Stimulated activated CD8-positive, alpha-beta memory T cell treated with anti-CD3 and anti-CD28 coated beads, Interleukin-15, amount 100 ng/mL, for 4 hours (primary cell): Measurements from ENCODE around the gene CFAP97.
"Not testable (repeated sequence)": the region's sequence is repeated elsewhere in the genome, so short reads cannot be mapped to it uniquely, and the experiment has no call there.

ENCODE experiments used
- DNase-seq, 2 donors: peaks; one replicate each; pipeline ENCODE4 v3.0.0-alpha.2; 2020; ENCODE audit warnings: low read depth in 2 of 2

Gene CFAP97

DNA sequence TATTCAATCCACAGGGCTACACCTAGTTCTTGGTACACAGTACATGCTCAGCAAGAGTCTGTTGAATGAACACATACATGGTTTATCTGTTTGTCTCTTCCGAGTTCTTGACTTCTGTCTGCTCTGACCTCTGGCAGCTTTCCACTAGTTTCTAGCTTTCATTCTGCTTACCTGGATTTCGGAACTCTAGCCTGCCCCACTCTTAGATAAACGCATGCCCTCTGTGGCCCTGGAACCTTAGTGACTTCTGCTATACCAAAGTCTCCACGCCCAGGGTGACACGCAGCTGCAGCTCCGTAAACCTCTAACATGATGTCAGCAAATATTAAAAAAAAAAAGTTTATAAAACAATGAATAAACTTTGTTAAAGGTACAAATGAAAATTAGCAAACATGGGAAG is 62.0 kb downstream of the CFAP97 start:
- DNase-seq = no peak

DNA sequence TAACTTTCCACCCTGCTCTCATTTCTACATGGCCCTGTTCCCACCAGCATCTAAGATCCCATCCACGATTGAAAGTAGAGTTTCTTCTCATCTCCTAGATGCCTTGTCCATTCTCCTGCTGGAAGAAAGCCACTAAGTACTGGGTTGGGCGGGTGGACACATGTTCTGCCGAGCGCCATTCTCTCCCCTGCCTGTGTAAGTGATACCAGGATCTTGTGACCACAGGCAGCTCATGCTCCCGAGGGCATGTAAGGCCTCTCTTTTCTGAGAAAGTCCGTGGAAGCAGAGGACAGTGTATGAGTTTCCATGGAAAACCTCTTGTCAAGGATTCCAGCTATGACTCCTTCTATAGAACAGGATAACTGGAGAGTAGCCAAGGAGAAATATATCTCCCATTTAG is 64.1 kb downstream of the CFAP97 start:
- no peak for DNase-seq

DNA sequence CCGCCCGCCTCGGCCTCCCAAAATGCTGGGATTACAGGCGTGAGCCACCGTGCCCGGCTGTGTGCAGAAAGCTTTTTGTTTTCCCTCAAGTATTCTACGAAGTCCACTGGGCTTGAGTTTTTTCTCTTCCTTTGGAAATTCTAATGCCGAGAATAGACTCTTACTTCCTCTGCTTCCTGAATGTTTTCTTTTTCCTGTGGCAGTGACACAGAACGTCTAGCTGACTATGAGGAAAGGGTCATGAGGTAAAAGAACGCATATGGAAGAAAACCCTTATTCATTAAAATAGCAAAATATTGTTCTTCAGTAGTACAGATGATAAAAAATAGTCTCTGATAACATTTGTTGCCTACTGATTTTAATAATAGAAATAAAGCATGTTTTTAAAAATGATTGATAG is 65.6 kb downstream of the CFAP97 start:
- DNase-seq = no peak

DNA sequence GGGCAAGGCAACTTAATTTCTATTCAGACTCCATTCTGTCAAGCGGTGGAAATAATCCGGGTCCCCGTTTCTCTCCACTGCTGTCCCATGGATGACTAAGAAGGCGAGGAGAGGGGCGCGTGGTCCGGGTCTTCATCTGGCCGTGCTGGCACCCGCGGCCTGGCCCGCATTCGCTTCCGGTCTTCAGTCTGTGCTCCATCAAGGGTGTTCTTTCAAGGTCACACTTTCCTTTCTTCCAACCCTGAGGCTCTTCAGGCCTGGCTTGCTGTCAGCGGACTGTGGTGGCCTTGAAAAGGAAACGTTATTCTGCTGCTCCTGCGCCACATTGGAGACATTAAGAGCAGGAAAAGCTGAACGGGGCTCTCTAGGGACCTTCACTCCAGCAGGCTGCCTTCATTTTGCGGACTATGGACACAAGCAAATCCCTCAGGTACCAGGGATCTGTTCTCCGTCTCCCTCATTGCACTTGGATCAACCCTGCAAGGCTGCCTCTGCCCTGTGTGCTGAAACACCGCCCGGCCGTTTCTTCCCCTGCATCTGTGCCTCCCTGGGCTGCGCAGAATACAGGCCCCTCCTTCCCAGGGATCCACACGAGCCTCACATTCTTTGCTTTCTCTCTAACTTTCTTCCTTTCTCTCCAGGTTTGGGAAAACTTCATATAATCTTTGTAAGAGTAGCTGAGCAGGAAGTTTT is 66.4 kb downstream of the CFAP97 start:
- no peak for DNase-seq

DNA sequence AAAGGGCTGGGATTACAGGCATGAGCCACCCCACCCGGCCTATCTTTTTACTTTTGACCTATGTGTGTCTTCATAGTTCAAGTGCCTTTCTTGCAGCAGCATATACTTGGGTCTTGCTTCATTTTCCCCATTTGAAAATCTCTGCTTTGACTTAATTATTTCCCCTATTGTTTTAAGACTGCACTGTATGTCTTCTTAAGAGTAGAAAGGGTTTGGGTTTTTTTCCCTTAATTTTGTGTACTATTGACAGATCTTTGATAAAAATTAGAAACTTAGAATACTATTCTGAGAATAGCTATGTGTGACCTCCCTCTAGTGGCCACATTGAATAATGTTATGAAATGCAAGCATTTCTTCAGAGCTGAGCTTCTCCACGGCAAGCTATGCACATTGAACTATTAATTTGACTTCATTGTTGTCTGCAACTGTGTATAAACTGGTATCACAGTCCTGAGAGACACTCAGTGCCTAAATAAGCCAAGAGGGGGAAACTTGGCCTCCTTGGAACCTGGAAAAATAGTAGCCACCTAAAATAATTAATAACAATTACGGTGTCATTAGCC is 69.4 kb downstream of the CFAP97 start:
- no peak for DNase-seq

DNA sequence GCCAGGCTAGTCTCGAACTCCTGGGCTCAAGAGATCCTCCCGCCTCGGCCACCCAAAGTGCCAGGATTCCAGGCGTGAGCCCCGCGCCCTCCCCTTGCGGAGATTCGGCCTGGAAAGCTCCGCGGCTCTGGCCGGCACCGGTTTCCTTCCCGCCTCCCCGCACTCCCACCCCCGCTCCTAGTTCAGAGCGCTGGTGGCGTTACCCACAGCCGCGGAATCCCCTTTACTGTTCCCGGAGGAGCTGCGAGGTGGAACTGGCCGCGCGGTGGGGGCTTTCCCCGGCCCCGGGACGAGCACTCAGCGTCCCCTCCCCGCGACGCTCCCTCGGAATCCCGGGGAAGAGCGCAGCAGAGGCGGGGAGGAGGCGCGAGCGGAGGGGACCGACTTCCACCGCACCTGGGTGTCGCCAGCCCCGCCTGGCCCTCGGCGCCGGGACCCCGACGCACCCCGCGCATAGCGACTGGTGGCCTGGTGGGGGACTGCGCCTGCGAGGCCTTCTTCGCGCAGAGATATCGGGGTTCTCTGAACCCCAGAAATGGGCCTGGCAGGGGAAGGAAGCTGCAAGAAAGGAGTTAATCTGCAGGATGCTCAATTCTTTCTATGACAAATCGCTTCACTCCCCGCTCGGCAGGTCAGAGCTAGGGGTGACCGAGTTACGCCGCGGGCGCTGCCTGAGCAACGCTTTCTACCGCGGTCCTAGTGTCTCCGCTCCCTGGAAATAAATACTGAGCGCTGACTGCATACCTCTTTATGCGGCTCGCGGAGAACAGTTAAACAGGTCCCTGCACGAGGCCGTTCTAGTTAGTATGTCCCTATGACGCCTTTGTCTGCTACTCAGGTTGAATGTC is 75.3 kb downstream of the CFAP97 start:
- no peak for DNase-seq

DNA sequence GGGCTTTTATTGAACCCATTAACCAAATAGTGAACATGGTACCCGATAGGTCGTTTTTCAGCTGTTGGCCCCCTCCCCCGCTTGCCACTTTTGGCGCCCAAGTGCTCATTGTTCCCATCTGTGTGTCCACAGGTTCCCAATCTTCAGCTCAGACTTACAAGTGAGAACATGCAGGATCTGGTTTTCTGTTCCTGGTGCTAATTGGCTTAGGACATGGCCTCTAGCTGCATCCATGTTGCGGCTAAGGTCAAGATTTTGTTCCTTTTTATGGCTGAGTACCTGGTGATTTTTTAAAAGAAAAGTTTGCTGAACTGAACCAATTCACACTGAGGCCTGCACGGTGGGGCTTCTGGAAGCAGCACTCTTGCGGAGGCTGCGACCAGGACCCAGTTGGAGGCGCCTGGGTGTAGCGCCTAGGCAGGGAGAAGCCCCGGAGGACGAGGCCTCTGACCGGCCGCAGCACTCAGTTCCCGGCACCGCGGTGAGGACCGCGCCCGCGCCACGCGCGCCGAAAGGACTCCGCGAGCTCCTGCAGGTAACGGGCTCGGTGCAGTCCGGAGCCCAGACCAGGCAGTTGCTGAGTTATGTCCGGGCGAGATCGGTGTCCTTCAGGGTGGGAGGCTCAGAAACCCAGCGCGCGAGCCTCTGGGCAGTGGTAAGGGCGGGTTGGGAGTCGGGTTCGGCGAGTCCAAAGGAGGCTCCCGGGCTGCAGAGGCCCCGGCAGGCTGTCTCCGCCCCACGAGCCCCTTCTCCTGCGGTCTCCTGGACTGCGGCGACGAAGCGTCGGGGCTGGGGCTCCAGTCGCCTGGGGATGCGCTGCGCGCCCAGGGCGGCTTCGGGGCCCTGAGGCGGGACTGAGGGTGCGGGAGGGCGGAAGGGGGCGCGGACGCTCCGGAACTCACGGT is 76.5 kb downstream of the CFAP97 start:
- DNase-seq = no peak

DNA sequence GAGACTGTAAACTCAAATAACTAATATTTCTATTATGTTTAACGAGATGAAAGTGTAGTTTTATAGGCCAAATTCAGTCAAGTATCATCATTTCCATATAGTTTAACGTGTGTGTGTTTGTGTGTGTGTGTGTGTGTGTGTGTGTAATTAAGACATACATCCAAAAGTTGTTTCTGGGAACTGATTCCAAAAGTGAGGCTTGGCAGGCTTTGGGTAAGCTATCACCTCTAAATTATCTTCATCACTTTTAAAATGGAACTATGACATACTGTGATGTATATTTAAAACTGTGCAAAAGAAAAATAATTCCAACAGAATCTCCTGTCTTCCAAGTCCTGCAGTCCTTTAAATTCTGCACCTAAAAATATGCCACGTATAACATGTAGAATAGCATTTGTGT is 79.8 kb downstream of the CFAP97 start:
- DNase-seq = no peak

DNA sequence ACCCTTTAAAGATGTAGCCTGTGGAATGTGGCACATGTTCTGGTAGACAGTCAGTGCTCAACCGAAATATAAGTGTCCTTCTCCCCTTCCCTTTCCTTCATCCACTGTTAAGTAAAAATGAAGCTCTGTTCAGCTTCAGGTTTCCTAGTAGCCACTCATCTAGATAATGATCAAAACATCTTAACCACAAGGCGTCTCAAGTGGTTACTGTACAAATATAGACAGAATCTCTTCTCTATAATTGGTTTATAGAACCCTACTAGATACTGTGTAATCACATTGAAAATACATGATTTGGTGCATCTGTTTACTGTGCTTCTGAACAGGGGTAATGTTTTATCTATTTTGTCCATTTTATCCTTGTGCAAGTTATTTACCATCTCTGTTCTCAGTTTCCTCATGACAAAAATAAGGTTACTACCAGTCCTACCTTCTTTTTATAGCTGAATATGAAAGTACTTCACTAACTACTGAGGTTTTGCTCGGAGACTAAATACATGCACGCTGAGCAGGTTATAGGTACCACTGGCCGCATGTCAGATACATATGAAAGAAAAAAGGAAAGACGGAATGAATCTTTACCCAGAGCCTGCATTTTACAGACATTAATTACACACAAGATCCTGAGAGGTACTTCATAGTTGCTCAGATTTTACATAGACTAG is 81.0 kb downstream of the CFAP97 start:
- DNase-seq = no peak

DNA sequence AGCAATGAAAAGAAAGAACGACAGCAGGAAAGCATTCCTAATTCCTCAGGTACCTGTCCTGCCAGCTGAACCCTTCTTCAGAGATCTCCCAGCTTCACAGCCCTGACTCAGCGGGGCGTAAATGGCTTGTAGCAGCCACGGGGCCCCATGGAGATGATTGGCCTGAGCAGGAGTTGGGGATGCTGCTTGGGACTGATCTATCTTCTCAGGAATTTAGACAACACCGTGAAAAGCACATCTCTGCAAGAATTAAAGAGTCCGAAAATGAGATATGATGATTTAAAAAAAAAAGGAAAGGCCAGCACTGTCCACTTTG is 83.2 kb downstream of the CFAP97 start:
- no peak for DNase-seq

DNA sequence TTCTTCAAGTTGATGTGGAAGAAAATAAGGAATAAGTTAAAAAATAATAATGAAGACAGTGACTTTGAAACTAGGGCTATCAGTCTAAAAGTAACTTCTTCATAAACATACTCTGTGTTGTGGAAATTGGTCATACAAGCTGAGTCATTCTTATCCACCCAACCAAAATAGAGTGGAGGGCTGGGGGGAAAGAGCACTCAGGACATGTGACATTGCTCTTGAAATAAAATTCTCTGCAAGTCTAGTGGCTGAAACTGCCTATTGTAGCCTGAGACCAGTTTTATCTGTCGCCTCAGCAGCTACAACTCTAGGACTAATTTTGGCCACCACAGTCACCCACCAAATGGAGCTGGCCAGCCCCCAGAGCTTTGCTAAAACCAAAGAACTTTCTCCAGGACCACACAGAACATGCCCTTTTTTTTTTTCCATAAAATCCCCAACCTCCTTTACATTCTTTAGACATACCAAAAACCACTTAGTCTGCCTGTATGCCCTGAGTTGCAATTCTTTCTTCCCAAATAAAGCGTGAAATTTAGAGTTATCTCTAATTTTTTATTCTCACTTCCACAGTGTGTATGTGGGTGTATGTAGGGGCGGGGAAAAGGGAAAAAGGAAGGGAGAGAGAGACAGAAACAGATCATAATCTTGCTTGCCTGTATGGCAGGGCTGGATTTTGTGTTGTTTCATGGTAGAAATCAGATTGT is 83.7 kb downstream of the CFAP97 start:
- DNase-seq = no peak

DNA sequence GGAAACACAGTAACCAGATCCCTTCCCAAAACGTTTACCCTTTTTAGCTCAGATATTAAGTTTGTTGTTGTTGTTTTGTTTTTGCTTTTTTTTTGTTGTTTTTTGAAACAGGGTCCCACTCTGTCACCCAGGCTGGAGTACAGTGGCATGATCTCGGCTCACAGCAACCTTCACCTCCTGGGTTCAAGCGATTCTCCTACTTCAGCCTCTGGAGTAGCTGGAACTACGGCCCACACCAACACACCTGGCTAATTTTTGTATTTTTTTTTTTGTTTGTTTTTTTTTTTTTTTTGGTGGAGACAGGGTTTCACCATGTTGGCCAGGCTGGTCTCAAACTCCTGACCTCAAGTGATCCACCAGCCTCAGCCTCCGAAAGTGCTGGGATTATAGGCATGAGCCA is 84.3 kb downstream of the CFAP97 start:
- not testable (repeated sequence) for DNase-seq

DNA sequence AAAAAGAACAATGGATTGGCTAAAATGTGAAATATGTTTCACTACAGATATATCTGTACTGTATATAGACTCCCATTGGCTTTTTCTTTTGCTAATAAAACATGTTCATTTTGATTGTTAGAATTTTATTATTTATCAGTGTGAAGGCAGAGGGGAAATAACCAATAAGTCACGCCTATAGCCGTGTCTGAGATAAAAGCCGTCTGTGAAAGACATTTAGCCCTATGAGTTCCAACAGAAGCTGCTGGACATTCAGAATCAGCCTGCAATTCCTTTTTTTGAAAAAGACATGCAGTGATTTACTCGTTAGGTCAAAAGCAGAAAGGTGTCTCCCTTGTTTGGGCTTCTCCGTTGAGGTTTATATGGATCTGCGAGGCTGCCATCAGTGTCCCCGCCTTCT is 84.9 kb downstream of the CFAP97 start:
- DNase-seq = no peak

DNA sequence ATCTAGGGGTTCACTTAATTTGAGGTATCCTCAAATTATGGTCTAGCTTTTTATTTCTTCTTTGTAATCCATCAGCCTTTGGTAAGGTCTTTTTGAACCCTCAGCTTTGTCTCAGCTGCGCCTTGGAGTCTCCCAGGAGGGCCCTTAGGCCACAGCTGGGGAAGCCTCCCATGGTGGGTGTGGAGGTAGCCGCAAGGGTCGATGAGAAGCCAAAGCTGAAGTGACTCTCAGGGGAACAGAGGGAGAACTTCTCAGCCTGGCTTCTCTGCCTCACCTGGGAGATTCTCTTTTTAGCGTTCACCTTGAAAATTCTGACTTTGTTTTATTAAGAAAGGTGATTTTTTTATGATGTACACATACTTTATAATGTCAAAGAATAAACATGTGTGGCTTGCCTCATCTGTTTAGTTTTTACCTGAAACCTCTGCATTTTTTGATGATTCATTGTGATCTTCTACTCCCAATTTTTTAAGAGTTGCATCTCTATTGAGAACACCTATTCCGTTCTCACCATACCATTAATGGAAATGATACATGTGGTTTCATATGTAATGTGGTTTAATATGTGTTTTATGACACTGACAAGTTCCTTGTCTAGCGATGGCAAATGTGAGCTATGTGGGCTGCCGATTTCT is 86.4 kb downstream of the CFAP97 start:
- no peak for DNase-seq

DNA sequence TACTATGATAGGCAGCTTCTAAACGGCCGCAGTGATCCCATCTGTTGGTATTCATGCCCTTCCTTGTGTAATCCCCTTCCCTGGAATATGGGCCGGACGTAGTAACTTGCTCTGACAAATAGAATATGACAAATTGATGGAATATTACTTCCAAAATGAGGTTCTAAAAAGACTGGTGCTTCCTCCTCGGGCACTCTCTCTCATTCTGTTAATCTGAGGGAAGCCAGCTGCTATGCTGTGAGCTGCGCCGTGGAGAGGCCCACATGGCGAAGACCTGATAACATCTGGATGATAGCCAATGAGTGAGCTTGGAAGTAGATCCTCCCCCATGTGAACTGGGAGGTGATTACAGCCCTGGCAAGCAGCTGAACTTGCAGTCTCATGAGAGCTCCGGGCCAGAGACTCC is 88.0 kb downstream of the CFAP97 start:
- DNase-seq = no peak

DNA sequence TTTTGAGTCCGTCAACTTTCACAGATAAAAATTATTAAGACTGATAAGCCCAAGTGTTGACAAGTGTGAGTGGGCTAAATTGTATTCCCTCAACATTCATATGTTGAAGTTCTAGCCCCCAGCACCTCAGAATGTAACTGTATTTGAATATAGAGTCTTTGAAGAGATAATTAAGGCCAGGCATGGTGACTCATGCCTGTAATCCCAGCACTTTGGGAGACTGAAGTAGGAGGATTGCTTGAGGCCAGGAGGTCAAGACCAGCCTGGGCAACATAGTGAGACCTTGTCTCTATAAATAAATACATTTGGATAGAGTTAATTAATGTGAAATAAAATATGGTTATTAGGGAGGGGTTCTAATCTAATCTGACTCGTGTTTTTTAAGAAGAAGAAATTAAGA is 90.5 kb downstream of the CFAP97 start:
- no peak for DNase-seq

DNA sequence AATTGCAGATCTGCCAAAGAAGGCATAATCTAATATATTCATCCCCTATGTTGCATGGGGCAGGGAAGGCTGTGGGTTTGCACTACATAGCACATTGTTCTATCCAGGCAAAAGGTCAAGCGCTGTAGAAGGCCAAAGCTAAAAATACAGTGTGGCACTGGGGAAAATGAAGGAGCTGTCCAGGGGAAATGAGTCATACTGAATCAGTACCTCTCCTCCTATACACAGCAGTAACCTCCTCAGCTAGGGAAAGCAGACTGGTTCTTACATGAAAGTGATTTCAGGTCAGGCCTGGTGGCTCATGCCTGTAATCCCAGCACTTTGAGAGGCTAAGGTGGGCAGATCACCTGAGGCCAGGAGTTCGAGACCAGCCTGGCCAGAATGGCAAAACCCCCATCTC is 91.7 kb downstream of the CFAP97 start:
- no peak for DNase-seq

DNA sequence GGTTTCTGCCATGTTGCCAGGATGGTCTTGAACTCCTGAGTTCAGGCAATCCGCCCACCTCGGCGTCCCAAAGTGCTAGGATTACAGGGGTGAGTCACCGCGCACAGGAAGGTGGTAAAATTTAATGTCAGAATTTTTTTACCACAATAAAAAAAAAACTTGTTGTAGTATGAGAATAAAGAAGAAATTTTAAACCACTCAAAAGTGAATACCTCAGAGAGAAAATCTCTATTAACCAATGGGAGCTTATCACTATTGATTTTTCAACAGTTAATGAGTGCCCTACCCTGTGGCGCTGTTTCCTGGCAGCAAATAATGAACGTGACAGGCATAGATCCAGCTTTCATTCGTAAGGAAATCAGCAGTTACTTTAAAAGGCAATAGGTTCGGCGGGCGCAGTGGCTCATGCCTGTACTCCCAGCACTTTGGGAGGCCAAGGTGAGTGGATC is 93.4 kb downstream of the CFAP97 start:
- no peak for DNase-seq

DNA sequence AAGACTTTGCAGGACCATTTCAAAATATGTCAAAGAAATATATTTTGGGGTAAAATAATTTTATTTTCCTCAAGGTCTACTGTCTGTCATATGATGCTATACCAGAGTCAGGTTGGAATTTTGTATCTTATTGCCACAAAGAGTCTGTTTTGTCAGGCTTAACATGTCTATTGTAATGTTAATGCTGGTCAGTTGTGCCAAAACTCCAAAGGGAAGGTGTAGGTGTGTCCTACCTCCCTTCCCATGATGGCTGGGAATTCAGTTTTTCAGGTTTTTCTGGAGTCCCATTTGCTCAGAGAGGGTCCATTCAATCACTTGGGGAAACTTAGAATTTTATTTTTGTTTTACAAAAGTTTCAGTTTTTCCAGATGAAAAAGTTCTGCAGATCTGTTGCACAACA is 94.1 kb downstream of the CFAP97 start:
- DNase-seq = no peak
